Endodermal cell (in vitro differentiated cells): ENCODE data around the gene CCDC80. TPM values are rescaled to one million over a fixed set of nuclear protein-coding genes. Genes with fewer than 3 reads are reported as not detected.

Experiments
- DNase-seq: peaks from one replicate; pipeline ENCODE4 v3.0.0-alpha.2; 2017
- H3K27ac ChIP-seq: 2 replicates; pipeline ENCODE4 v1.5.1; 2013; ENCODE audit warnings: mild to moderate bottlenecking, low read depth, low read length, moderate library complexity
- H3K27me3 ChIP-seq: 2 replicates; pipeline ENCODE4 v1.6.1; 2013; ENCODE audit warnings: mild to moderate bottlenecking, low read length, moderate library complexity; ENCODE audit not compliant: insufficient read depth, control insufficient read depth, poor library complexity, severe bottlenecking
- H3K36me3 ChIP-seq: 2 replicates; pipeline ENCODE4 v1.7.0; 2013; ENCODE audit warnings: mild to moderate bottlenecking, low read length, moderate library complexity; ENCODE audit not compliant: control insufficient read depth, insufficient read depth
- H3K4me1 ChIP-seq: one replicate; pipeline ENCODE4 v1.7.0; 2013; ENCODE audit warnings: low read length; ENCODE audit not compliant: control insufficient read depth, insufficient read depth
- H3K4me3 ChIP-seq: 2 replicates; pipeline ENCODE4 v1.5.1; 2013; ENCODE audit warnings: mild to moderate bottlenecking, low read length, moderate library complexity
- H3K9ac ChIP-seq: 2 replicates; pipeline ENCODE4 v1.6.1; 2013; ENCODE audit warnings: mild to moderate bottlenecking, low read length, moderate library complexity; ENCODE audit not compliant: poor library complexity, severe bottlenecking; ENCODE audit errors: extremely low read depth
- H3K9me3 ChIP-seq: 2 replicates; pipeline ENCODE4 v1.6.1; 2013; ENCODE audit warnings: mild to moderate bottlenecking, low read length, moderate library complexity; ENCODE audit not compliant: control insufficient read depth
- H3K27ac Mint-ChIP-seq: 2 replicates; pipeline ENCODE4 v1.8.0; 2020; ENCODE audit warnings: mixed read lengths
- H3K27me3 Mint-ChIP-seq: 2 replicates; pipeline ENCODE4 v1.8.0; 2021; ENCODE audit warnings: mild to moderate bottlenecking, mixed read lengths; ENCODE audit not compliant: insufficient read depth
- H3K36me3 Mint-ChIP-seq: 2 replicates; pipeline ENCODE4 v1.8.0; 2020; ENCODE audit warnings: low read depth, mixed read lengths
- H3K4me1 Mint-ChIP-seq: 2 replicates; pipeline ENCODE4 v1.8.0; 2020; ENCODE audit warnings: mixed read lengths
- H3K4me3 Mint-ChIP-seq: 2 replicates; pipeline ENCODE4 v1.8.0; 2020; ENCODE audit warnings: mild to moderate bottlenecking, moderate library complexity, mixed read lengths
- H3K9me3 Mint-ChIP-seq: 2 replicates; pipeline ENCODE4 v1.8.0; 2020; ENCODE audit warnings: mild to moderate bottlenecking, mixed read lengths
- CTCF ChIP-seq: fragments of 200-600 bp; sonication (generic); conservative IDR thresholded peaks from 2 replicates; pipeline ENCODE4 v1.5.0; 2021; ENCODE audit warnings: antibody characterized with exemption, mild to moderate bottlenecking
- WGBS, 2 experiments: methylation state at CpG; one replicate each; pipeline versions ENCODE4 v1.1.5 to v1.1.7; 2013; ENCODE audit warnings: missing lambda C conversion rate in 2 of 2, mixed read lengths in 1 of 2; ENCODE audit not compliant: insufficient coverage in 1 of 2, insufficient read length in 1 of 2; 5-methylcytosine and 5-hydroxymethylcytosine counted together
- total RNA-seq, 2 donors: library from RNA; stranded (reverse); fragmentation: NEBNext Ultra II Directional in 1 of 2; extraction: Animal tissue kit (Norgen Biotek cat#: 25700) in 1 of 2; gene quantifications; 2 replicates in 1 of 2; 3 replicates in 1 of 2; pipeline ENCODE4 v1.2.1, GENCODE V29; 2021

The CCDC80 gene
- total RNA-seq, 2 donors from 2014 or later = 4.6 to 31.5 TPM

DNA sequence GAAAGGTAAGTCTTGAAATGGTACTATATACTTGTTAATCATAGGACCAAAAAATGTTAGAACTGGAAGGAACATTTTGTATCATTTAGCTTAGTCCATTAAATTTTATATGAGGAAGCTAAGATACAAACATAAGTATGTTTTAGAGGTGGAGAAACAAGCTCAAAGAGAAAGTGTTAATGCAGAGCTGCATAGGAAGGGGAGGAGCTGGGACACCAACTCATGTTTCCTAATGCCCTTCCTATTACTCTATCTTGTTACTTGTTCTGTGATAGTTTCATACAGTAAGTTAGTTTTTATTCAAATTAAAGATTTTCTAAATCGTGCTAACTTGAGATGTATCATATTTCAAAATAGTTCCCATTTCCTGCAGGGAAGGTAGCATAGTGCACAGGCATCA lies 71.7 kb downstream of the CCDC80 start:
- DNase-seq = no peak
- no peak overlapping the region for H3K9ac ChIP-seq
- no peak overlapping the region for H3K27ac ChIP-seq
- H3K27me3 ChIP-seq = no peaks in the 10 kb centered on the region
- peaks cover 6% of the 10 kb centered on the region for H3K4me1 Mint-ChIP-seq
- H3K27me3 Mint-ChIP-seq = no peaks in the 10 kb centered on the region
- H3K9me3 ChIP-seq = no peaks in the 10 kb centered on the region
- H3K4me3 ChIP-seq = no peak overlapping the region
- peaks cover 41% of the 10 kb centered on the region for H3K36me3 ChIP-seq
- H3K4me3 Mint-ChIP-seq = no peak overlapping the region
- WGBS, 2 experiments = 80 to 93% methylated on average over 1 of the region's 1 CpG
- H3K36me3 Mint-ChIP-seq = peaks cover 50% of the 10 kb centered on the region
- H3K27ac Mint-ChIP-seq = no peak overlapping the region
- H3K9me3 Mint-ChIP-seq = no peaks in the 10 kb centered on the region
- H3K4me1 ChIP-seq = no peaks in the 10 kb centered on the region
- no peak for TF ChIP-seq CTCF

DNA sequence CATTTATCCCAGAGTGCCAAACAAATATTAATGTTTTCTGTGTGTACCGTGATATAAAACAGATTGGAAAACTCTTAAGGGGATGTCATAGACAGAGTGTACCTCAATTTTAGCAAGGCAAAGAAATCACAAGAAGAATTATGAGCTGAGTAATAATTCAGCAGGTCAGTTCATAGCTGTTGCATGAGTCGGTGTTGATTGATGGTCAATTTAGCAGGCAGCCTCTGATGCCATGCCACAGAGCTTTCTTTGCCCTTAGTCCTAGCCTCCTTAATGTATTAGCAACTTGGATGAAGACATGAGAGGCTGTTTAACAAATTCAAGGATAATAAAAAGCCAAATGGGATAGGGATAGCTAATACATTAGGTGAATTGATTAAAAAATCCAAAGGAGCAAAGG lies 72.3 kb downstream of the CCDC80 start:
- no peak overlapping the region for H3K4me3 ChIP-seq
- 94 to 100% methylated on average over 2 of the region's 2 CpGs for WGBS, 2 experiments
- H3K36me3 ChIP-seq = peaks cover 36% of the 10 kb centered on the region
- no peak for DNase-seq
- peaks cover 48% of the 10 kb centered on the region for H3K36me3 Mint-ChIP-seq
- H3K27ac Mint-ChIP-seq = no peak overlapping the region
- no peaks in the 10 kb centered on the region for H3K27me3 Mint-ChIP-seq
- no peak overlapping the region for H3K9ac ChIP-seq
- no peaks in the 10 kb centered on the region for H3K27me3 ChIP-seq
- no peak overlapping the region for H3K27ac ChIP-seq
- H3K4me1 Mint-ChIP-seq = peaks cover 11% of the 10 kb centered on the region
- TF ChIP-seq CTCF = no peak
- no peaks in the 10 kb centered on the region for H3K9me3 ChIP-seq
- no peaks in the 10 kb centered on the region for H3K9me3 Mint-ChIP-seq
- H3K4me1 ChIP-seq = no peaks in the 10 kb centered on the region
- no peak overlapping the region for H3K4me3 Mint-ChIP-seq

DNA sequence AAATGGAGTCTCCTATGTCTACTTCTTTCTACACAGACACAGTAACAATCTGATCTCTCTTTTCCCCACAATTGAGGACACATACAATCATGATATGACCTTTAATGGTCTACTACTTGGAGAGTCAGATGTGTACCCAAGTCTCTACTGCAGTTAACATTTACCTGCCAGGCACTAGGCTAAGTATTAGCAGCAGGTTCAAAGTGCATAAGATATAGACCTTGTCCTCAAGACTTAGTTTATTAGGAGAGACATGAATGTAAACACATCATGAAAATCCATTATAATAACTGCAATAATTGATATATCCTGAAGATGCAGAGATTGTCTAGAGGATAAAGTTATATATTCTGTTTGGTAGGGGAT lies 76.0 kb downstream of the CCDC80 start:
- H3K9me3 Mint-ChIP-seq = no peaks in the 10 kb centered on the region
- peaks cover 19% of the 10 kb centered on the region for H3K36me3 Mint-ChIP-seq
- H3K4me3 Mint-ChIP-seq = no peak overlapping the region
- no peak overlapping the region for H3K9ac ChIP-seq
- no peak for DNase-seq
- H3K9me3 ChIP-seq = no peaks in the 10 kb centered on the region
- no peak overlapping the region for H3K27ac Mint-ChIP-seq
- peaks cover 22% of the 10 kb centered on the region for H3K4me1 Mint-ChIP-seq
- no peaks in the 10 kb centered on the region for H3K27me3 Mint-ChIP-seq
- peaks cover 9% of the 10 kb centered on the region for H3K36me3 ChIP-seq
- TF ChIP-seq CTCF = no peak
- H3K4me3 ChIP-seq = no peak overlapping the region
- H3K4me1 ChIP-seq = no peaks in the 10 kb centered on the region
- no peak overlapping the region for H3K27ac ChIP-seq
- H3K27me3 ChIP-seq = no peaks in the 10 kb centered on the region
